Measurements from ENCODE around the gene CCR5AS.

The CCR5AS gene

DNA sequence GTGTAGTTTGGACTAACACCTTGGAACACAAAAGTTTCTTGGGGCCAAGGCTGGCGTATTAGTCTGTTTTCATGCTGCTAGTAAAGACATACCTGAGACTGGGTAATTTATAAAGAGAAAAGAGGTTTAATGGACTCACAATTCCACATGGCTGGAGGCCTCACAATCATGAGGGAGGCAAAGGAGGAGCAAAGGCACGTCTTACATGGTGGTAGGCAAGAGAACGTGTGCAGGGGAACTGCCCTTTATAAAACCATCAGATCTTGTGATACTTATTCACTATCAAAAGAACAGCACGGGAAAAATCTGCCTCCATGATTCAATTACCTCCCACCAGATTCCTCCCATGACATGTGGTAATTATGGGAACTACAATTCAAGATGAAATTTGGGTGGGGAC is 62.4 kb downstream of the CCR5AS start:
- Histone ChIP-seq H2BK120ac (ENCODE audit: low read depth, low read length) (no peak overlapping the region), H3K14ac (ENCODE audit: low read length in 2 of 2) (no peak overlapping the region), H3K18ac (ENCODE audit: low read depth in 1 of 2, low read length in 2 of 2) (no peak overlapping the region), H2AK5ac (ENCODE audit: low read length, severe bottlenecking) (no peak overlapping the region), H3K27me3 (ENCODE audit: control insufficient read depth in 1 of 2, insufficient read depth in 1 of 2, low read length in 2 of 2) (peaks cover 0 to 11% of the 10 kb centered on the region in 2 experiments), H4K91ac (ENCODE audit: low read length) (no peak overlapping the region), H3K23ac (ENCODE audit: low read length in 2 of 2) (no peak overlapping the region), H3K4me2 (ENCODE audit: low read length, poor library complexity, severe bottlenecking) (no peak overlapping the region), H3K79me1 (replicated peaks; ENCODE audit: low read length, poor library complexity, severe bottlenecking) (no peaks in the 10 kb centered on the region), H3K9ac (ENCODE audit: low read length) (no peak overlapping the region), H2BK5ac (ENCODE audit: low read depth, low read length, poor library complexity, severe bottlenecking) (no peak overlapping the region), H3K4me1 (ENCODE audit: control insufficient read depth, insufficient read depth, low read depth, low read length) (no peaks in the 10 kb centered on the region), H3K4me3 (ENCODE audit: insufficient read depth in 1 of 2, low read depth in 1 of 2, low read length in 2 of 2) (no peak overlapping the region), H2BK15ac (ENCODE audit: low read depth, poor library complexity, severe bottlenecking) (no peak overlapping the region), H3K4ac (ENCODE audit: low read depth in 1 of 2, low read length in 2 of 2) (no peak overlapping the region), H2AFZ (ENCODE audit: low read depth, low read length) (no peak overlapping the region), H3K9me3 (ENCODE audit: control insufficient read depth, low read length) (peaks cover 5% of the 10 kb centered on the region), H2BK12ac (ENCODE audit: low read length in 2 of 2) (no peak overlapping the region), H4K8ac (ENCODE audit: low read length) (no peak overlapping the region), H3K36me3 (ENCODE audit: control insufficient read depth in 1 of 2, insufficient read depth in 2 of 2, low read depth in 1 of 2, low read length in 2 of 2) (no peaks in the 10 kb centered on the region), H3K27ac (ENCODE audit: low read length, poor library complexity, severe bottlenecking) (no peak overlapping the region)
- WGBS: 81% methylated on average over 3 of the region's 4 CpGs
- DNase-seq: no peak

DNA sequence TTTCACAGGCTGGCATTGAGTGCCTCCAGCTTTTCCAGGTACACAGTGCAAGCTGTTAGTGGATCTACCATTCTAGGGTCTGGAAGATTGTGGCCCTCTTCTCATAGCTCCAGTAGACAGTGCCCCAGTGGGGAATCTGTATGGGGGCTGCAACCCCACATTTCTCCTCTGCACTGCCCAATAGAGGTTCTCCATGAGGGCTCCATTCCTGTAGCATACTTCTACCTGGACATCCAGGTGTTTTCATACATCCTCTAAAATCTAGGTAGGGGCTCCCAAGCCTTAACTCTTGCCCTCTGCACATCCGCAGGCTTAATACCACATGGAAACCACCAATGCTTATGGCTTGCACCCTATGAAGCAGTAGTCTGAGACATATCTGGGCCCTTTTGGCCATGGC is 68.0 kb downstream of the CCR5AS start:
- Histone ChIP-seq H3K79me1 (replicated peaks; ENCODE audit: low read length, poor library complexity, severe bottlenecking) (no peaks in the 10 kb centered on the region), H3K9ac (ENCODE audit: low read length) (no peak overlapping the region), H3K4ac (ENCODE audit: low read depth in 1 of 2, low read length in 2 of 2) (no peak overlapping the region), H3K23ac (ENCODE audit: low read length in 2 of 2) (no peak overlapping the region), H2AFZ (ENCODE audit: low read depth, low read length) (no peak overlapping the region), H3K36me3 (ENCODE audit: control insufficient read depth in 1 of 2, insufficient read depth in 2 of 2, low read depth in 1 of 2, low read length in 2 of 2) (no peaks in the 10 kb centered on the region), H3K27me3 (ENCODE audit: control insufficient read depth in 1 of 2, insufficient read depth in 1 of 2, low read length in 2 of 2) (peaks cover 0 to 9% of the 10 kb centered on the region in 2 experiments), H3K4me3 (ENCODE audit: insufficient read depth in 1 of 2, low read depth in 1 of 2, low read length in 2 of 2) (no peak overlapping the region), H3K27ac (ENCODE audit: low read length, poor library complexity, severe bottlenecking) (no peak overlapping the region), H3K4me2 (ENCODE audit: low read length, poor library complexity, severe bottlenecking) (no peak overlapping the region), H4K8ac (ENCODE audit: low read length) (no peak overlapping the region), H4K91ac (ENCODE audit: low read length) (no peak overlapping the region), H2BK120ac (ENCODE audit: low read depth, low read length) (no peak overlapping the region), H3K18ac (ENCODE audit: low read depth in 1 of 2, low read length in 2 of 2) (no peak overlapping the region), H3K9me3 (ENCODE audit: control insufficient read depth, low read length) (peaks cover 13% of the 10 kb centered on the region), H3K14ac (ENCODE audit: low read length in 2 of 2) (no peak overlapping the region), H2AK5ac (ENCODE audit: low read length, severe bottlenecking) (no peak overlapping the region), H2BK12ac (ENCODE audit: low read length in 2 of 2) (no peak overlapping the region), H3K4me1 (ENCODE audit: control insufficient read depth, insufficient read depth, low read depth, low read length) (no peaks in the 10 kb centered on the region), H2BK15ac (ENCODE audit: low read depth, poor library complexity, severe bottlenecking) (no peak overlapping the region), H2BK5ac (ENCODE audit: low read depth, low read length, poor library complexity, severe bottlenecking) (no peak overlapping the region)
- no peak for DNase-seq
- 100% methylated on average over 1 of the region's 1 CpG for WGBS

DNA sequence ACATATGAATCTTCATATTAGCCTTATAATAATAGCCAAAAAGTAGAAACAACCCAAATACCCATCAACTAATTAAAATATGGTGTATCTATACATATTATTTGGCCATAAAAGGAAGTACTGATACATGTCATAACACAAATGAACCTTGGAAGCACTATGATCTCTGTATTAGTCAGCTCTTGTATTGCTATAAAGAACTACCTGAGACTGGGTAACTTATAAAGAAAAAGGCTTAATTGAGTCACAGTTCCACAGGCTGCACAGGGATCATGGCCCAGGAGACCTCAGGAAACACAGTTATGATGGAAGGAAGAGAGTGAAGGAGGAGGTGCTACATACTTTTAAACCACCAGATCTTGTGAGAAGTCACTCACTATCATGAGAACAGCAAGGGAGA is 69.0 kb downstream of the CCR5AS start:
- Histone ChIP-seq H3K9me3 (ENCODE audit: control insufficient read depth, low read length) (peaks cover 13% of the 10 kb centered on the region), H3K4me3 (ENCODE audit: insufficient read depth in 1 of 2, low read depth in 1 of 2, low read length in 2 of 2) (no peak overlapping the region), H2BK5ac (ENCODE audit: low read depth, low read length, poor library complexity, severe bottlenecking) (no peak overlapping the region), H2AFZ (ENCODE audit: low read depth, low read length) (no peak overlapping the region), H2BK12ac (ENCODE audit: low read length in 2 of 2) (no peak overlapping the region), H3K23ac (ENCODE audit: low read length in 2 of 2) (no peak overlapping the region), H2AK5ac (ENCODE audit: low read length, severe bottlenecking) (no peak overlapping the region), H3K18ac (ENCODE audit: low read depth in 1 of 2, low read length in 2 of 2) (no peak overlapping the region), H3K27ac (ENCODE audit: low read length, poor library complexity, severe bottlenecking) (no peak overlapping the region), H4K8ac (ENCODE audit: low read length) (no peak overlapping the region), H3K27me3 (ENCODE audit: control insufficient read depth in 1 of 2, insufficient read depth in 1 of 2, low read length in 2 of 2) (peaks cover 0 to 14% of the 10 kb centered on the region in 2 experiments), H3K36me3 (ENCODE audit: control insufficient read depth in 1 of 2, insufficient read depth in 2 of 2, low read depth in 1 of 2, low read length in 2 of 2) (no peaks in the 10 kb centered on the region), H3K14ac (ENCODE audit: low read length in 2 of 2) (no peak overlapping the region), H2BK15ac (ENCODE audit: low read depth, poor library complexity, severe bottlenecking) (no peak overlapping the region), H3K4ac (ENCODE audit: low read depth in 1 of 2, low read length in 2 of 2) (no peak overlapping the region), H3K9ac (ENCODE audit: low read length) (no peak overlapping the region), H3K79me1 (replicated peaks; ENCODE audit: low read length, poor library complexity, severe bottlenecking) (no peaks in the 10 kb centered on the region), H4K91ac (ENCODE audit: low read length) (no peak overlapping the region), H2BK120ac (ENCODE audit: low read depth, low read length) (no peak overlapping the region), H3K4me2 (ENCODE audit: low read length, poor library complexity, severe bottlenecking) (no peak overlapping the region), H3K4me1 (ENCODE audit: control insufficient read depth, insufficient read depth, low read depth, low read length) (no peaks in the 10 kb centered on the region)
- DNase-seq: no peak

DNA sequence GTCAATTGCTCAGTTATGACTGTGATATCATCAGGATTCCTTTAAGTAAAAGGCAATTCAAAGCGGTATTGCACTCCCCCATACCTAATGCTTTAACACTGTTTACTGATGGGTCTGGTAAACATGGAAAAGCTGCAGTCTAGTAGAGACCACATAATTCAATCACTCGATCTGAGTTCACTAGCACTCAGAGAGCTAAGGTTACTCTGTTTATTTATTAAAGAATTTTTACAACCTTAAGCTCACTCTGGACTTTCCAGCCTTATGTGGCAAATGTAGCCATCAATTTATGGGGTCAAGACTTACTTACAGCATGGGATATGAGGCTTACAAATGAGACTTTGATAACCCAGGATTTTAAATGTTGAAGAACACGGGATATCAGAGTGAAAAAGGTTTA is 71.3 kb downstream of the CCR5AS start:
- Histone ChIP-seq H3K27ac (ENCODE audit: low read length, poor library complexity, severe bottlenecking) (no peak overlapping the region), H3K4me2 (ENCODE audit: low read length, poor library complexity, severe bottlenecking) (no peak overlapping the region), H3K9ac (ENCODE audit: low read length) (no peak overlapping the region), H2AK5ac (ENCODE audit: low read length, severe bottlenecking) (no peak overlapping the region), H3K79me1 (replicated peaks; ENCODE audit: low read length, poor library complexity, severe bottlenecking) (no peaks in the 10 kb centered on the region), H4K91ac (ENCODE audit: low read length) (no peak overlapping the region), H3K4me3 (ENCODE audit: insufficient read depth in 1 of 2, low read depth in 1 of 2, low read length in 2 of 2) (no peak overlapping the region), H3K4ac (ENCODE audit: low read depth in 1 of 2, low read length in 2 of 2) (no peak overlapping the region), H3K18ac (ENCODE audit: low read depth in 1 of 2, low read length in 2 of 2) (no peak overlapping the region), H3K23ac (ENCODE audit: low read length in 2 of 2) (no peak overlapping the region), H2BK12ac (ENCODE audit: low read length in 2 of 2) (no peak overlapping the region), H3K14ac (ENCODE audit: low read length in 2 of 2) (no peak overlapping the region), H3K9me3 (ENCODE audit: control insufficient read depth, low read length) (peaks cover 13% of the 10 kb centered on the region), H3K27me3 (ENCODE audit: control insufficient read depth in 1 of 2, insufficient read depth in 1 of 2, low read length in 2 of 2) (peaks cover 3 to 37% of the 10 kb centered on the region in 2 experiments), H3K4me1 (ENCODE audit: control insufficient read depth, insufficient read depth, low read depth, low read length) (no peaks in the 10 kb centered on the region), H2AFZ (ENCODE audit: low read depth, low read length) (no peak overlapping the region), H4K8ac (ENCODE audit: low read length) (no peak overlapping the region), H2BK5ac (ENCODE audit: low read depth, low read length, poor library complexity, severe bottlenecking) (no peak overlapping the region), H2BK15ac (ENCODE audit: low read depth, poor library complexity, severe bottlenecking) (no peak overlapping the region), H2BK120ac (ENCODE audit: low read depth, low read length) (no peak overlapping the region), H3K36me3 (ENCODE audit: control insufficient read depth in 1 of 2, insufficient read depth in 2 of 2, low read depth in 1 of 2, low read length in 2 of 2) (no peaks in the 10 kb centered on the region)
- peak; percentile 3 for DNase-seq
- 44% methylated on average over 2 of the region's 3 CpGs for WGBS
